ENCODE results near the gene CUL5. TPM values are rescaled to one million over a fixed set of nuclear protein-coding genes. Genes with fewer than 3 reads are reported as not detected.

The CUL5 gene
- total and polyA plus RNA-seq, 2 of the 4 experiments (the other 2 are of a cell fraction), result 8.8 to 31.0 TPM

- Histone ChIP-seq H2BK5ac (ENCODE audit: low read depth, low read length, poor library complexity, severe bottlenecking) (peak overlapping the region; percentile 97), H3K4ac (ENCODE audit: low read depth, low read length) (peak overlapping the region; percentile 99), H2BK15ac (ENCODE audit: low read depth, low read length) (no peak overlapping the region), H3K79me1 (ENCODE audit: low read depth in 1 of 2, low read length in 2 of 2) (peaks cover 13 to 29% of the 10 kb centered on the region in 2 experiments; a peak in 3 of 4 replicates), H3K4me1 (ENCODE audit: control insufficient read depth, insufficient read depth, low read length) (no peaks in the 10 kb centered on the region), H2BK20ac (ENCODE audit: low read depth, low read length) (no peak overlapping the region), H3K9me1 (ENCODE audit: insufficient read depth, low read length) (no peaks in the 10 kb centered on the region; the same call in 1 of the 2 replicates), H3K36me3 (ENCODE audit: control insufficient read depth, insufficient read depth, low read length) (no peaks in the 10 kb centered on the region; the same call in 1 of the 2 replicates), H4K91ac (ENCODE audit: insufficient read depth, low read depth, low read length) (peak overlapping the region; percentile 61), H3K18ac (ENCODE audit: low read depth, low read length) (peak overlapping the region; percentile 87), H3K9ac (ENCODE audit: low read depth, low read length) (peak overlapping the region; percentile 97), H2AK9ac (replicated peaks; ENCODE audit: low read depth, low read length, poor library complexity) (peak overlapping the region; percentile 97), H3K4me2 (ENCODE audit: low read depth, low read length) (peak overlapping the region; percentile 85), H4K20me1 (ENCODE audit: insufficient read depth, low read length) (peaks cover 16% of the 10 kb centered on the region; the same call in 1 of the 2 replicates), H3K14ac (replicated peaks; ENCODE audit: low read depth, low read length) (peak overlapping the region; percentile 100), H4K5ac (ENCODE audit: low read depth, low read length) (peak overlapping the region; percentile 86), H2AFZ (replicated peaks; ENCODE audit: low read length, poor library complexity) (peak overlapping the region; percentile 99), H3K56ac (ENCODE audit: extremely low read depth, insufficient read depth, low read length) (peak overlapping the region; percentile 95), H3K9me3 (ENCODE audit: control insufficient read depth, insufficient read depth, low read length) (no peaks in the 10 kb centered on the region), H3K23ac (ENCODE audit: low read depth, low read length) (peak overlapping the region; percentile 95), H2BK120ac (ENCODE audit: low read depth, low read length) (peak overlapping the region; percentile 50; the same call in 1 of the 2 replicates), H3K4me3 (ENCODE audit: insufficient read depth, low read depth, low read length) (peak overlapping the region; percentile 93), H3K27me3 (ENCODE audit: control insufficient read depth, insufficient read depth, low read length) (no peaks in the 10 kb centered on the region), H4K8ac (ENCODE audit: low read depth in 2 of 2, low read length in 2 of 2) (peak overlapping the region; percentile 96 to 100), H3K27ac (ENCODE audit: insufficient read depth, low read length) (peak overlapping the region; percentile 94), H2AK5ac (ENCODE audit: low read depth, low read length) (peak overlapping the region; percentile 46)
- WGBS, 2 experiments (ENCODE audit: extremely low coverage in 2 of 2, insufficient read length in 1 of 2), result 0% methylated on average over 11 of the region's 31 CpGs; no CpG with 5 or more reads in 1 of the 2 experiments
- no TSS peak for BruUV-seq (replicated peaks)
- dilution Hi-C loops (cut with HindIII; ENCODE audit: low sequenced_read_pairs, unreplicated experiment), result no loop called here
- intact Hi-C loops (cut with micrococcal nuclease), result loop anchor here (2.0 to 5.0 kb wide), 3 partner anchors 27 to 103 kb away; no protein-coding TSS in a partner anchor
- in situ Hi-C loops (cut with MboI; ENCODE audit: low sequenced_read_pairs), result loop anchor here (10.0 kb wide), 1 partner anchor 645 kb away; no protein-coding TSS in a partner anchor
- POLR2A ChIA-PET (ENCODE audit: unreplicated experiment), result interaction anchor here (0.5 kb wide), 1 partner anchor 31 kb away, joined by 5 read pairs; no protein-coding TSS in a partner anchor
- DNase-seq (no peak), ATAC-seq (ENCODE audit: low read depth) (peak; percentile 9)
- CTCF ChIA-PET, result interaction anchor here (0.6 to 1.5 kb wide), 8 partner anchors 12 to 325 kb away, joined by 3 to 9 read pairs (median 5); no protein-coding TSS in a partner anchor
- TF ChIP-seq RFX5 (IDR thresholded peaks at IDR 0.05; ENCODE audit: low read depth, low read length), result no peak
- TF ChIP-seq SMC3 (IDR thresholded peaks at IDR 0.05; ENCODE audit: low read depth, low read length), result no peak
- TF ChIP-seq RAD21 (IDR thresholded peaks at IDR 0.05; ENCODE audit: low read length), result no peak
- no peak for TF ChIP-seq CEBPB (IDR thresholded peaks at IDR 0.05; ENCODE audit: low read depth, low read length)
- TF ChIP-seq BHLHE40 (IDR thresholded peaks at IDR 0.05; ENCODE audit: low read depth, low read length), result no peak
- no peak for TF ChIP-seq POLR2A (IDR thresholded peaks at IDR 0.05; ENCODE audit: low read depth, low read length)
- no peak for TF ChIP-seq MAZ (IDR thresholded peaks at IDR 0.05; ENCODE audit: borderline replicate concordance, low read depth, low read length)
- TF ChIP-seq FOS (IDR thresholded peaks at IDR 0.05; ENCODE audit: low read depth, low read length), result no peak
- TF ChIP-seq CTCF (conservative IDR thresholded peaks at IDR 0.05; ENCODE audit: low read depth, low read length), result no peak
- no peak for TF ChIP-seq ELK1 (IDR thresholded peaks at IDR 0.05; ENCODE audit: borderline replicate concordance, low read depth, low read length)
These were observed 1.0 kb downstream of the CUL5 start for GRCh38 chr11:108009497-108010370.
